ENCODE results near the gene TRPC1.

TRPC1 gene

DNA sequence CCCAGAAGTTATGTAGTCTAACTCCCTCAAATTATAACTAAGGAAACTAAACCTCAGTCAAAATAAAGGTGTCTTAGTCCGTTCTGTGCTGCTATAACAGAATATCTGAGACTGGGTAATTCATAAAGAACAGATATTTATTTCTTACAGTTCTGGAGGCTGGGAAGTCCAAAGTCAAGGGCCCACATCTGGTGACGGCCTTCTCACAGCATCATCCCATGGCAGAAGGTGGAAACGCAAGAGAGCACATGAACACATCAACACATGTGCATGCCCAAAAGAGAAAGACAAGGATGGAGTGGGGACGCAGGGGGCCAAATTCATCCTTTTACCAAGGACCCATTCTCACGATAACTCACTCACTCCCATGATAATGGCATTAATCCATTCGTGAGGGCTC is 92.0 kb downstream of the TRPC1 start:
- no peak overlapping the region for H3K27ac ChIP-seq
- TF ChIP-seq, protein P1, sequence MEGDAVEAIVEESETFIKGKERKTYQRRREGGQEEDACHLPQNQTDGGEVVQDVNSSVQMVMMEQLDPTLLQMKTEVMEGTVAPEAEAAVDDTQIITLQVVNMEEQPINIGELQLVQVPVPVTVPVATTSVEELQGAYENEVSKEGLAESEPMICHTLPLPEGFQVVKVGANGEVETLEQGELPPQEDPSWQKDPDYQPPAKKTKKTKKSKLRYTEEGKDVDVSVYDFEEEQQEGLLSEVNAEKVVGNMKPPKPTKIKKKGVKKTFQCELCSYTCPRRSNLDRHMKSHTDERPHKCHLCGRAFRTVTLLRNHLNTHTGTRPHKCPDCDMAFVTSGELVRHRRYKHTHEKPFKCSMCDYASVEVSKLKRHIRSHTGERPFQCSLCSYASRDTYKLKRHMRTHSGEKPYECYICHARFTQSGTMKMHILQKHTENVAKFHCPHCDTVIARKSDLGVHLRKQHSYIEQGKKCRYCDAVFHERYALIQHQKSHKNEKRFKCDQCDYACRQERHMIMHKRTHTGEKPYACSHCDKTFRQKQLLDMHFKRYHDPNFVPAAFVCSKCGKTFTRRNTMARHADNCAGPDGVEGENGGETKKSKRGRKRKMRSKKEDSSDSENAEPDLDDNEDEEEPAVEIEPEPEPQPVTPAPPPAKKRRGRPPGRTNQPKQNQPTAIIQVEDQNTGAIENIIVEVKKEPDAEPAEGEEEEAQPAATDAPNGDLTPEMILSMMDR (conservative IDR thresholded peaks at IDR 0.05) = no peak

DNA sequence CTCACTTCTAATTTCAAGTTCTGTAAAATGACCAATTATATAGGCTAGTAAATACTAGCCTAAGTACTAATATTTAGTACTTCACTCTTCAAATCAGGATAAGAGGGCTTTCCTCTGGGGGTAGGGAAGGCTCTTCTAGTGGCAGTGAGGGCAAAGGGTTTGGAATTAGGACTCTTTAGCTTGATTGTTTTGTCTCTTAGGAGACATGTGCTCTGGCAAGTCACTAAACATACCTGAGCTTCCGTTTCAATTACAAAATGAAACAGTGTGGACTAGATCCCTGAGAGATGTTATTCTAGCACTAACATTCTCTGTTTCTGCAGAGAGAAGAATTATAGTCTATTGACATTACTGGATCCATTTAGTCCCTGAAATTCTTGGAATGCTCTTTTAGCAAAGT is 93.5 kb downstream of the TRPC1 start:
- H3K27ac ChIP-seq = no peak overlapping the region
- TF ChIP-seq, protein P1 (conservative IDR thresholded peaks at IDR 0.05) = no peak

DNA sequence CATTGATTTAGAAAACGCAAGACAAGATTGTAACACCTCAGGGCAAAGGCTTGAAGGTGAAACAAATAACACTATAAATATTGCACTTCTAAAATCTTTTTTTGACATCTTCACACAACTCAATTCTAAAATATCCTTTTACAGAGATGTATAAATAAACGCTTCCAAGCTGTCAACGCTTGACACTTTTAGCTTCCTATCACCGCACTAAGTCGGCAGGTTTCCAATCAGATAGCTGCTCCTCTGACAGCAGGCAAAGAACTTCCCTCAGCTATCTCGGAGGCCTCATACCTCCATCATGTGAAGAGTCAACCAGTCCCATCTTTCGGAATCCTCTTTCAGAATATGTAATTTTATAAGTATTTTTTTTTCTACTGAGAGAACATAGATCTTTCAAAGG is 94.1 kb downstream of the TRPC1 start:
- TF ChIP-seq, protein P1 (conservative IDR thresholded peaks at IDR 0.05) = no peak
- H3K27ac ChIP-seq = no peak overlapping the region

DNA sequence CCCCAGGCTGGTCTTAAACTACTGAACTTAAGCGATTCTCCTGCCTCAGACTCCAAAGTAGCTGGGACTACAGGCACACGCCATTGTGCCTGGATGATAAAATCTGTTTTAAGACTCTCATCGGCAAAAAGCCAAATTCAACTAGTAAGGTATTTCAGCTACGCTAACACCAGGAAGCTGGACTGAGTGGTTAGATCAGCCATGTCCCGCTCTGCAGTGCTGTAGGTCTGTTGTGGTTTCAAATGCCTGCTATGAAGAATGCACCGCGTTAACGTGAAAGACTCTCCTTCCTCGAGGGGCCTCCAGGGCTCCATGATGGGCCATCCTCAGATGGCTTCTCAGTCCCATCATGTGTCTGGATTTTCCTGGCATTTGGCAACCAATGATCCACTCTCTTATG is 94.8 kb downstream of the TRPC1 start:
- no peak overlapping the region for H3K27ac ChIP-seq
- TF ChIP-seq, protein P1 (conservative IDR thresholded peaks at IDR 0.05) = no peak

DNA sequence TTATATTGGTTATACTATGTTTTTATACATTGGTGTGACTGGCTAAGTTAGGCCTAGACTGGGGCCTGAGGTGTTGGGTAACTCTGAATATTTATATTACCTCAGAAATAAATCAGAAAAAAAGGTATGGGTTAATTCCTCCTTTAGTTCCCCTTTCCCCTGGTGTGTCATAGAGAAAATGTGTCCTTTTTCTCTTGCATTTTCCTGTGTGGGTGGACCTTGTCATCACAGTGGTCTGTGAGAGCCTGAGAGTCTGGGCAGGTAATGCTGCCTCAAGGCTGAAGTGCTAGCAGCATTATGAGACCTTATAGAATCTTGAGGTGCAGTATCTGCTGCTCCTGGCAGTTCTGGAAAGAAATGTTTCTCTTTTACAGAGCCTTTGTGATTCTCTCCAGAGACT is 95.3 kb downstream of the TRPC1 start:
- H3K27ac ChIP-seq = no peak overlapping the region
- TF ChIP-seq, protein P1 (conservative IDR thresholded peaks at IDR 0.05) = no peak

DNA sequence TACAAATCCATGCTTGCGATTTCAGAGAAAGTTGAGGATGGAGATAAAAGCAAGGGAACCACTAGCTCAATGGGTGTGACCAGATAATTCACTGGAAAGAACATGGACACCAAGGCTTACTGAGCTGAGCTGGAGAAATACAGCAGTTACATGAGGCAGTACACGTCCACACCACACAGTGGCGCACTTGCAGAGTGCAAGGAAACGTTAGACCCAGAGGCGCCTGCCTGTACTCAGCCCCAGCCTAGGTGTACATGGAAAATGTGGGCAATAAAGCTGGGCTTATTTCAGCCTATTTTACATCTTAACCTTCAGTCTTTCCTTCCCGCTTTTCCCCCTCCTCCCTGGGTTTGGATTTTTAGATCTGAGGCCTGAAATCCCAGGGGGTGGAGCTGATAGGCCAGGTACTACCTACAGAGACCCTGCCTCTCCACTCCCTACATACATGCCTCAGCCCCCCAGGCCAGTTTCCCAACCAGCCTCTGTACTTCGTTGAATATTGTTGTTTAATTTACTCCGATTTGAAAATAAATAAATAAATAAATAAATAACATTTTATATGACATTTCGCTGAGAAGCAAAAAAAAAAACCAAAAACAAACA is 105.0 kb downstream of the TRPC1 start:
- H3K27ac ChIP-seq = no peak overlapping the region
- TF ChIP-seq, protein P1 (conservative IDR thresholded peaks at IDR 0.05) = peak; percentile 91

DNA sequence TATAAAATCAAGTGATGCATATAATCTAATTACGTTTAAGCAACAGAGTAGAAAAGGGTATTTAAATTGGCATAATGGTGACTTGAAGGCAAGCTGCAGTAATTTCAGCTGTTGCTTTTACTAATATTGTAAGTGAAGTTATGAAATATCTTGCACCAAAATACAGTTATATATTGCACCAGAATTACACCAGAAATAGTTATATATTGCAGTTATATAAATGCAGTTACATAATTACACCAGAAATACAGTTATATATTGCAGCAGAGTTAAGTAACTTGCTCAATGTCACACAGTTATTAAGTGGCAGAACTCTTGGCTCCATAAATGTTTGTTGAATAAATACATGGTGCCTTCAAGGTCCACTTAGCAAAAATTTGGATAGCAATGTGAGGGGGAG is 113.7 kb downstream of the TRPC1 start:
- H3K27ac ChIP-seq = no peak overlapping the region
- TF ChIP-seq, protein P1 (conservative IDR thresholded peaks at IDR 0.05) = no peak
